Peyer's patch (tissue), 4 donors: ENCODE measurements around the gene IFNAR1.

Experiments
- CTCF ChIP-seq, 6 experiments: fragments of 450-650 bp in 4 of 6; fragments of 200-600 bp in 2 of 6; sonication (generic) in 1 of 6; IDR thresholded peaks; one replicate each; pipeline ENCODE4 v1.5.1; 2017 to 2019; ENCODE audit warnings: antibody characterized with exemption in 6 of 6, mild to moderate bottlenecking in 3 of 6, moderate library complexity in 1 of 6
- POLR2A ChIP-seq, 2 donors: fragments of 450-650 bp; IDR thresholded peaks; one replicate each; pipeline ENCODE4 v1.5.1; 2017; ENCODE audit warnings: antibody characterized with exemption in 2 of 2, mild to moderate bottlenecking in 2 of 2, moderate library complexity in 2 of 2

- TF ChIP-seq POLR2A (IDR thresholded peaks at IDR 0.05) = no peak
- TF ChIP-seq CTCF (IDR thresholded peaks at IDR 0.05) = peak; percentile 82 to 96 (median 93)
Observed at GRCh38 chr21:33360881-33361602, 36.3 kb downstream of the IFNAR1 start.
